GM12865 (cell line): ENCODE data around the gene RANBP3.

Experiments used
- DNase-seq: peaks from one replicate; pipeline ENCODE4 v3.0.0; 2010; ENCODE audit warnings: low read depth
- H3K4me3 ChIP-seq: 2 replicates; pipeline ENCODE4 v1.5.1; 2011; ENCODE audit warnings: mild to moderate bottlenecking, low read depth, low read length, control low read depth
- CTCF ChIP-seq: IDR thresholded peaks from 2 replicates; pipeline ENCODE4 v1.5.1; 2011; ENCODE audit warnings: low read length, control low read depth, low read depth, inconsistent platforms; ENCODE audit not compliant: insufficient read depth; ENCODE audit errors: missing control alignments

RANBP3 gene

GRCh38 chr19:5959260-5960004 lies 18.5 kb downstream of the RANBP3 start:
- DNase-seq, result no peak
- TF ChIP-seq CTCF, result no peak
- H3K4me3 ChIP-seq, result no peak overlapping the region

GRCh38 chr19:5958851-5959122 lies 19.2 kb downstream of the RANBP3 start:
- TF ChIP-seq CTCF, result no peak
- H3K4me3 ChIP-seq, result no peak overlapping the region
- no peak for DNase-seq

GRCh38 chr19:5958074-5958850 lies 19.7 kb downstream of the RANBP3 start:
- H3K4me3 ChIP-seq, result no peak overlapping the region
- DNase-seq, result no peak
- no peak for TF ChIP-seq CTCF

- DNase-seq, result no peak
- TF ChIP-seq CTCF, result no peak
- no peak overlapping the region for H3K4me3 ChIP-seq
Observed at GRCh38 chr19:5957170-5957569, 20.8 kb downstream of the RANBP3 start.

GRCh38 chr19:5956728-5957127 lies 21.2 kb downstream of the RANBP3 start:
- H3K4me3 ChIP-seq, result no peak overlapping the region
- no peak for DNase-seq
- TF ChIP-seq CTCF, result no peak

- no peak for TF ChIP-seq CTCF
- H3K4me3 ChIP-seq, result no peak overlapping the region
- DNase-seq, result no peak
Observed at GRCh38 chr19:5956323-5956722, 21.6 kb downstream of the RANBP3 start.

- no peak for DNase-seq
- H3K4me3 ChIP-seq, result no peak overlapping the region
- TF ChIP-seq CTCF, result no peak
Observed at GRCh38 chr19:5955636-5955935, 22.4 kb downstream of the RANBP3 start.
